NCI-H2227 (cell line): ENCODE data around the gene PDE4D.

ENCODE experiments used
- DNase-seq: peaks from one replicate; lab custom pipeline; 2025; ENCODE audit not compliant: unreplicated experiment; lab: John Stamatoyannopoulos, UW

The PDE4D gene

DNA sequence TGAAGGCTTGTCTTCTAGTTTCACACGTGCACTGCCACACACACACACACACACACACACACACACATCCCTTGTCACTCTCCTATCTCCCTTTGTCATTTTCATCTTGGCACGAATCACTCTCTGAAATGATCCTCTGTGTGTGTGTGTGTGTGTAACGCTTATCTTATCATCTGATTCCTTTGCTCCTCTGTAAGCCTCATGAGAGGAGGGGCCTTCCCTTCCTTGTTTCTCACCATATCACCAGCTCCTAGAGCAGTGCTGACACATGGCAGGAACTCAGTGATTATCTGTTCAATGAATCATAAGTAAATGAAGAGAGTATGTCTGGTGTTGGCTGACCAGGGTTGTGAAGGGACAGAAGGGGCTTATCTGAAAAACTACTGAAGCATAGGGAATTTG, 53.3 kb downstream of the PDE4D start:
- no peak for DNase-seq

DNA sequence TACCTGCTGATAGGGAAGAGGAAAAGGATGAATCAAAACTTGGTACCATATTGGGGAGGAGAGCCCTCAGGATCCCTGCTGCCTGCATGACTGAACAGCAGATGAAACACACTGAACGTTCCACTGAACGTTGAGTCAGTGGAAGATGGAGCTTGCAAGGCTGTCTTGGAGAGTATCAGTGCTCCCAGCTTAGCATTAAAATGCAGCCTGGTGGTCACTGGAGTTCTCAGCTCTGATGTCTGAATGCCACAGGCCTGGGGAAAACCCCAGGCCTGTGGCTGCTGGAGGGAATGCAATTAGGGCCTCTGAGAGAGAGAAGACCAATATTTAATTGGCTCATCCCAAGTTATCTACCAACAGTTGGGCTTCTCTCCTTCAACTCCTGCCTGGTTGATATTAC, 54.5 kb downstream of the PDE4D start:
- DNase-seq = no peak

DNA sequence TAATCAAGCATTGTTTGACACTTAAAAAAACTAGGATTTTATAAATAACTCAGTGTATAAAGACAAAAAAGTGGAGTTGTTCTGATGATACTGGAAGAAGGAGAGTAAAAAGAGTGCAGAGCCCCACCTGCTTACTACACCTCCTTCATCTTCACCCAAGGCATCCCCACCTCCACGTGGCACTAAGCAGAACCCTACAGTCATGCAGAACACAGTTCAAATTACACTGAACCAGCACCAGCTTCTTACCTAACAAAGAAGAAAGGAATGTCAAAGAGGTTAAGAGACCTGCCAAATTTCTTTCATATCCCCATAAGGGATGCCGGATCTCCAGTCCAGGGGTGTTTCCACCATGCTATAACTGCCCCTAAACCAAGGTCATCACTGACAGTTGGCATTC, 55.5 kb downstream of the PDE4D start:
- no peak for DNase-seq

DNA sequence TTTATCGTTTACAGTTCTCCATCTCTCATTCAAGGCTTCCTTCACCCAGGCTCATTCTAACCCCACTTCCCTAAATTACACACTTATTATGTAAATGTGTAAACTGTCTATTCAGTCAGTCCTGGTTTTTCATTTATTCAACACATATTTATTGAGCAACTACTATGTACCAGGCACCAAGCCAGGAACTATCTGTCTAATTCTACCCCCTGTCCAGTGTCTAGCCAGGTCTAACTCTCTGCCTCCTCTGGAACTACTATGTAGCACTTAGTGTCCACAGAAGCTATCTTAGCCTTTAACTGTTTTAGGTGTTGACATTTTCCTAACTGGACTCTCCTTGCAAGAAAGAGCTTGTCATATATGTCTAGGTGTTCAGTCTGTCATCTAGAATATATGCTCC, 56.5 kb downstream of the PDE4D start:
- no peak for DNase-seq

DNA sequence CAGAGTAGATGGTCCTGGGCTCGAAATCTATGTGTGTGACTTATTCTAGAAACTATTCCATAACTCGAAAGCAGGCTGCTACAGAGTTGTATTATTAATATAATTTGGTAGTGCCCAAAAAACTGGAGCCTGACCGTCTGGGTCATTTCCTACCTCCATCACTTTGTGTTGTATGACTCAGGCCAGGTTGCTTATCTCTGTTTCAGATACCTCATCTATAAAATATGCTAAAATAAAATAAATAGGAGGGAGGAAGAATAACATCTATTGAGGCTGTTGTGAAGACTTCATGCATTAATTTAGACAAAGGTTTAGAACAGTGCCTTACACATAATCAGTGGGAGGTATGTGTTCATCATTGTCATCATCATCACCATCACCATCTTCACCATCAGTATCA, 57.7 kb downstream of the PDE4D start:
- no peak for DNase-seq

DNA sequence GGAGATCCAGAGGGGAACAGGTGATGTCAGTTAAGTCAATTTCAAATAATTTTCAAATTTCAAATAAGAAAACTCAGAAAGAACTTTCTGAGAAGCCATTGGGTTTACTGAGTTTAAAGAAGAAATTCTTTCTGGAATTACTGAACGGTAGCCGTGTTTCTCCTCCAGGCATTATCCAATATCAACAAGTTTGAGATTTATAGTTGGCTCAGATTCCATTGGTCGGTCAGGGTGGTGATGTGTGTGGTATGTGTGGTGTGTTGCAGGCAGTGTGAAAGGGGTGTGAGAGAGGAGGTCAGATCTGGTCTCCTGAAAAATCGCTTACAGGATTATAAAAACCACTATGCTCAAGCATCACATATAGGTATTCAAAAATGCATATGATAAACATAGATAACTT, 60.1 kb downstream of the PDE4D start:
- DNase-seq = no peak

DNA sequence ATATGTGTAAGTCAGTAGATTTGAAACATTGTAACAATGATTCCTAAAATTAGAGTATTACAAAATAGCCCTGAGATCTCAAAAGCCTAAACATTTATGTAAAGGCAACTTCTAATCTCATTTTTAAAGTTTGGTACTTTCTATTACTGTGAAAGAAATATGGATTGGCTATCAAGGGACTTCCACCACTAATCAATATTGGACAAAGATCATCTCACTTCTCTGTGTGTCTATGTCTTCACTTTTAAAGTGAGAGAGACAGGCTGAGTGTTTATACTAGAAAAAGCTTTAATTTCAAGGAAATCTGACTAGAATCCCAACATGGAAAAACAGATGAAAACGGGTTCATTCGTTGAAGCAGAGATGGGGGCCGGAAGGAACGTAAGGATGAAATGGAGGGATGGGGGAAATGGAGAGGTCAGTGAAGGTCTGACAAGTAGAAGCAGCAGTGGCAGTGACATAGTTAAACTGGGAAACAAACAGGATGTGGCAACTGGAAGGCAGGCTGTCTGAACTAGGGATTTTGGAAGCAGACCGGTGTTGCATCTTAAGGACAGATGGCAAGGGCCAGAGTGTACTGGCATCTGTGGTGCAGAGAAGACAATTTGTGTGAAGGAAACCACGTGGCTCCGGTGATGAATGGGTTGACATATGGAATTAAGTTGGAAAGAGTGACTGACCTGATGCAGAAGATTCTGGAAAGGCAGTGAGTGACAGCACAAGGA, 60.8 kb downstream of the PDE4D start:
- DNase-seq = no peak

DNA sequence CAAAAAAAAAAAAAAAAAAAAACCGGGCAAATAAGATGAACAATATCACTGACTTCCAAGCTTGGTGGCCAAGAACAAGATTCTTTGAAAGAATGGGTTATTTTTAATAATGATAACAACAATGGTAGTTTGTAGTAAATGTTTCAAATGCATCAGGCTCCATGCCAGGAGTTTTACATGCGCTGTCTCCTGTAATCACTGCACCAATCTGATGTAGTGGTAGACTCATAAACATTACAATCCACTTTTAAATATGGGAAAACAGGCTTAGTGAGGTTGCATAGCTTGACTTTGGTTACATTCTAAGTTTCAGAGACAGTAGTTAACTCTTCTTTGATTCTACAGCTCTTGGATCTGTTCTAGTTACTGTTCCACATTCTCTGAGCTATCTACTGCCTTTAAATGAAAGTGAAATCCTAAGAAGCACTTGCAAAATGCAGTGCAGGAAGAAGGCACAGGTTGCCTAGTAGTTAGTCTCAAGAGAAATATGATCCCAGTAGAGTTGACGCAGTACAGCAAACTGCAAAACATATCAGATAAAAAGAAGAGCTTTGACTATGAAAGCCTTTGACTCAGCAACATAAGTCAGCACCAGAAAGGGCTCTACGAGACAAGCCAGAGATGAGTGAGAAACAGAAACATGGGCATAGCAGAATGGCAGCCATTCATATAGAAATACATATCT, 62.1 kb downstream of the PDE4D start:
- no peak for DNase-seq

DNA sequence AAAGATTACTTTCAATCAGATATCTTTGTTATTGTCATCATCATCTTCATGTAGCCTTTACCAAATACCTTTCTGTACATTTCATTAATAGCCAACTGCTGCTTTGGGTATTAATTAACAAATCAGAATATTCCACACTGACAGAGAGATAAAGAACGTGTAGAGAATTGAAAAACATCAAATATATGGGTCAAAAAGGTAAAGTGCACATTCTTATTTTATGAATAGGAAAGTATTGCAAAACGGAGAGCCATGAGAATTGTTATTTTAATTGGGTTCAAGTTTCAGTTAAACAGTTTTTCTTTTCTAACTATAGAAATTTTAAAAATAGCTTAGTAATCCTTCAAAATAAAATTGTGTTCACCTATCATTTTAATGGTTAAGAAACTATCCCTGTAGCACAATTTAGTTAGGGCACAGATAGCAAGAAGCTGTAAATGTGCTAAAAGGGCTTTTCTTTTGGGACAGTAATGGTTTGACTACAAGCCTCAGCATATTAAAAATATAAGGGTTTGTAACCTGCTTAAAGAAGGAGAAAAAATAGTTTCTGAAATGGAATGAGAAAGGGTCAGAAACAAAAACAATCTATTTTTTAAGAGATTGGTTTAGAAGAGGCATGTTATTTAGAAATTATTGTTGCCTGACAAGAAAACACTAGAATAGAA, 62.9 kb downstream of the PDE4D start:
- DNase-seq = no peak

DNA sequence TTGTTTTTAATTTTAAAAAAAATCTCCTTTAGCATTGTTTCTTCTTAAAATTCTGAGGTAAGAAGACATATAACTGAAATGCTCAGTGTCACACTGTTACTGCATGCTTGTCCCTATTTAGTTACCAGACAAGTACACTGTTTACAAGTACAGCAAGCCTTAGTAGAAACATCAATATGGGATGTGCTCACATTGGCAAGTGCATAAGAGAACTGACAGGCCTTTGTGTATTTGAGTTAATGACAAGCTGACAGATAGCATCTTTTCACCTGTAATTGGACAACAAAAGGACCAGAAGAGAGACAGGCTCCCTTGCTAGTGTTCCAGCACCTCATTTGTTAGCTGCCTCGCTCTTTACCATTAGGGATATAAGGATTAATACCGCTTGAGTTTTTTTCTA, 63.6 kb downstream of the PDE4D start:
- DNase-seq = no peak

DNA sequence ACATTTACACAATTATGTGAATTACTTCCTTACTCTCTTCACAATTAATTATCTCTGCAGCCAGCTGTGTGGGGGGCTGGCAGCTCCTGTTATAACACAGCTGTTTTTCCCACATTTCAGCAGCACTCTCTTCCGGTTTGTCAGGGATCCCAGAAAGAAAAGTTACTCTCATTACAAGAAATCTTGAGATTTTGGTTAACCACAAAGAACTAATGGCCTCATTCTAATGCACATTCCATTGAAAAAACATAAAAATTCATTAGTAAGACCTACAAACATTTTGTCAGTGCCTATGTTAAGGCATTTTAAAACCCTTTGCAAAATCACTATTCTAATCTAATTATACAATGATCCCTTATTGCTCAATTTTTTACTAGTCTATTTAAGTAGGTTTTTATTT, 64.1 kb downstream of the PDE4D start:
- no peak for DNase-seq

DNA sequence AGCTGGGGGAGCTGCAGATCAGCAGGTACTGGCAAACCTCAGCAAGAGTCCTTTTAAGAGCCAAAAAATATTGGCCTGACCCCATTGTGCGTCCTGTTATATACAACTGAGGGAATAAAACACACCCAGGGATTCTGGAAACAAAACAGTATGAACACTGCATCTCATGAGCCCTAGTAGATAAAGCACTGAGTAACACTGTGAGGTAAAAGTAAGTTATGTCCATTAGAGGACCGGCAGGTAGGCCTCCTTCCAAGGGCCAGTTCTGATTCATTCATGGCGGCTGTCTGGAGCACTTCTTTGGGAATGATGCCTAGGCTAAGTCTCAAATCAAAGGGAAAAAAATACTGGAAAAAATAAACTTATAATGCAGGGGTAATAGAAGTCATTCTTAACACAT, 64.9 kb downstream of the PDE4D start:
- no peak for DNase-seq

DNA sequence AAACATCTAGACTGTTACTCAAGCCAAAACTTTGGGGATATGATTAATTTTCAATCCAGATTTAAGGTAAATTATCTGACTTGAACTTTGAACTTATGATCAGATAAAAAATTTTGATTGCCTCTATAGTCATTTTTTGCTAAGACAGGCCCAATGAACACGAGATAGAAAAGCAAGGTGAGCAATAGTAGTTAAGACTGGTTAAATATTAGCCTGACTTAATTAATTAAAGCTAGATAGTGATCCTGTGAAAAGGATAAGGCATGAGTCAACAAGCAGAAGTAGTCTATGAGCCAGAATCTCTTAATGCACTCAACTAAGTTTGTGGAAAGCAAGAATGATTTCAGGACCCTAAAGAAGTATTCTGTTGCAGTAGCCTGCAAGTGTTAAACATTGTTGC, 66.5 kb downstream of the PDE4D start:
- no peak for DNase-seq

DNA sequence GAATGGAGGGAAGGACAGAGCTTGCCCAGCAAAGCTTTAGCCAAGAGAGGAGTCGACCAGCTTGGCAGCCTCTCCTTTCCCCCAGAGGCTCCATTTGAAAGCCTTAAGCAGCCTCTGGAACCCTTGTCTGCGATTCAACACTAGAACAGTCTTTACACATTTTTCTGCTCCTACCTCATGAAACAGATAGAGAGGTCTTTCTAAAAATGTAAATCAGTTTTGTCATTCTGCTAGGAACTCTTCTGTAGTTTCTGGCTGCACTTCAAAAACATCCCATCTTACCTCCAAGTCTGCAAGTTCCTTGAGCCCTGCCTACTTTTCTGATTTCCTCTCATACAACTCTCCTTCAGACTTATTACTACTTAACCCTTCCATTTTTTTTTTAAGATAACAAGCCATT, 70.1 kb downstream of the PDE4D start:
- DNase-seq = no peak

DNA sequence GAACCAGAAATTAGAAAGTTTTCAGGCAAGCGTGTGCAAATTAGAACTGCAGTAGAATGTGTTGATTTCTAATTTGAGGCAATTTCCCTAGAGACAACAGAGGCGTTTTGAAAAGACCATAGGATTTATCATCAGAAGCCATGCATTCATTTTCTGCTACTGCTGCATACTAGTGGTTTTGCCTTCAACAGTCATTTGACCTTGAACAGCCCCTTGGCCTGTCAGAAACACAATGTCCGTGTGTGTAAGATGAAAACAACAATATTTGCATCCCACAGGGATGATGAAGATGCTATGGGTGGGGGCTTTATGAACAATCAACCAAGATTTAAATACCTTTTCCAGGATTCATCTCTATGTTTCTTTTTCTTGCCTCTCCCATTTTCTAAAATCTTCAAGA, 73.7 kb downstream of the PDE4D start:
- no peak for DNase-seq

DNA sequence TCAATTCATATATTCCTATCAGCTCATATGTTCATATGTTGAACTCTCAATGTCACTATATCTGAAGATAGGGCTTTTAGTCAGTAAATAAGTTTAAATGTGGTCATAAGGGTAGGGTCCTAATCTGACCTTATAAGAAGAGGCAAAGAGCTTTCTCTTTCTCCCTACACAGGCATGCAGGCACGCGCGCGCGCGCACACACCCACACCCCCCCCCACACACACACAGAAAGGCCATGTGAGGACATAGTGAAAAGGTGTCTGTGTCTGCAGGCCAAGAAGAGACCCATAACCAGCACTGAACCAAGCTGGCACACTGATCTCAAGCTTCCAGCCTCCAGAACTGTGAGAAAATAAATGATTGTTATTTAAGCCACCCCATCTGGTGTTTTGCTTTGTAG, 76.0 kb downstream of the PDE4D start:
- no peak for DNase-seq

DNA sequence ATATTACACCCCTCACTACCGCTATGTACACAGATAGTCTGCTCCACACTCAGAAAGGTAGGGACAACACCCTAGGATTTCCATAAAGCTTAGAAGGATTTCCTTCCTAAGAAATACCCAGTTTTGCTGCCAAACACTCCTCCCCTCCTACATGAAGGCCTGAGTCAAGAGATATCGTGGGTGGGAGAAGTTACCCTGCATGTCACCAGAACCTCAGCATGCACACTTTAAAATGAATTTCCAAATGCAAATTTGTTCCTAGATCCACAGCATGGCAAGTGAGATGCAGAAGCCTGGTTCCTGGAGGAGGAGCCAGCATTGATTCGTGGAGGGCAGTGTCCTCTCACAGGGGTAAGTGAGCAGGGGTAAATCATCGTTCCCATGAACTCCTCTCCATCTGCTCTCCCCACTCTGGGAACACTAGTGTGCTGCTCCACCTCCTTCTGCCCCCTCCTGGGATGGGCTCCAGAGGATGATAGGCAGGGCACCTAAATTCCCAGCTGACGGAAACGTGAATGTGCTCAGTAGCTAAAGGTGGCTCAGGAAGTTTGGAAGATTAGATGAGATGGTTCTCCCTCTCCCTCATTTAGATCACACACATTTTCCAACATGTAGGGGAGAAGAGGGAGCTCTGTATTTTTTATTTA, 76.7 kb downstream of the PDE4D start:
- no peak for DNase-seq

DNA sequence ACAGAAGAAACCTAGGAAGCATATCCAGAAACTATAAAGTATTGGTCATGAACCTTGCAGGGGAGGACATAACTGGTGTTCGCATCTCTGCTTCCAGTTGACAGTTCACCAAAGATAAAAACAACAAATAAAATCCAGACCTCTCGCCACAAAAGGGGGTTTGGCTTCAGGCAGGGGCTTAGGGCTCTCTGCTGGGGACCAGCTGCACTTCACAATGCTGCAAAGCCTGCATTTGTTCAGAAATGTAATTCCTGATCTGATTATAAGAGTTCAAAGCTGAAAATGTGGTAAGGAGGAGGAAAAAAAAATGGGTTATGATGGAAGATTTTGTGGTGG, 79.0 kb downstream of the PDE4D start:
- no peak for DNase-seq

DNA sequence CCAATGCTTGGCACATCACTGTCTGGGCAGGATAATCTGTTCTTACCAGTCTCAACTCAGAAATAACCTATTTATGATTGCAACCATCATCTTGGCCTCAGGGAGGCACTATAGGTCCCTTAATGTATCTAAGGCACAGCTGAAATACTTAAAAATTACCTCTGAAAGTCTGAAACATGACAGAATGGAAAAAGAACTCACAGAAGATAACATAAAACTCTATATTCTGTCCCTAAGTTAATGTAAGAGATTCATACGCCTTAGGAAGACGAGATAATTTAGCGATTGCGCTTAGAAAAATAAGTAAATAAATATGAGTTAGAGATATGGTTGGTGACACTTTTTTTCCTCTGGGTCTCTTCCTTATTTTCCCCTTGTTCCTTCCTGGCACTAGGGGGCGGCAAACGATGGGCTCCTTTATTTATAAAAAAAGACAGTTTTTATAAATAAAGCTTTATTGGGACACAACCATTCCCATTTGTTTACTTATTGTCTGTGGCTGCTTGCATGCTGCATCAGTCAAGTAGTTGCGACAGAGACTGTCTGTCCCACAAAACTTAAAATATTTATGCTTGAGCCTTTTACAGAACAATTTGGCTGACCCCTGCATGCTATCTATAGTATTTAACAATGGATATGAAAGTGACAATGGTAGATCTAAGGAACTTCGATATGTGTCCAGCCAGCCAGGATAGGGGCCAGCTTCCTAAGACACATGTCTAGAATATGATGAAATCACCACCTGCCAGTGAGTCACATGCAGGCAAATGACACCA, 79.6 kb downstream of the PDE4D start:
- peak; percentile 47 for DNase-seq

DNA sequence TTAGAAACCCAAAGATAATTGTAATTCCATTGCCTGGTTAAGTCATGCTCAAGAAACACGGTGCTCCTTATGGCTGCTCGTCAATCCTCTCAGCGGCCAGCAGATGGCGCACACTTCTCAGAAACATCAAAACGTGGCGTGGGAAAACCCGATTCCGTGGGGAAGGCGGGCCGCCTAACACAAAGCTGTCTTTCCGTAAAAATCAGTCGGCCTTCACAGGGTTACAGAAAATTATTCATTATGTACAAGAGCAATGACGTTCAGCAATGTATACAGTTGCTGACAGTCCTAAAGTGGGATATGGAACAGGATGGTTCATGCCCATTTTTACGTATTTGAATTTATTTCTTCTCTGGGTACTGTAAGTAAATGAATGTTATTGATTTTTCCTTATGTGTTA, 83.5 kb downstream of the PDE4D start:
- DNase-seq = peak; percentile 79

DNA sequence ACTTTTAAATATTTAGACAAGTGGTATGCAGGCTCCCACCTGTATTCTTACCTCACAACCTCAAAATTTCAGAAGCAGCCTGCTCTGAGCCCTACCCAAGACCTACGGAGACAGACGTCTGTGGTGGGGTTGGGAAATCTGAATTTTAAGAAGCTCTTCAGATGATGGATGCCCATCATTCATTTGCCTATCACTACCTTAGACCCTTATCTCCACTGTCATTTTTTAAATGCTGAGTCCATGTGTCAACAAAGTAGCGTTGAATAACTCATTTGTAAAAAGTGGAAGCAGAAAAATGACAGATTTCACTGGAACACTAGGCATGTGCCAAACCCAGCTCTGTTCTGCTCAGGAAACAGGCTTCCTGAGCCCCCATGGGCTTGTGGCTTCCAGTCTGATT, 85.7 kb downstream of the PDE4D start:
- DNase-seq = no peak
